ENCODE results near the gene RNF26.

Gene RNF26

DNA sequence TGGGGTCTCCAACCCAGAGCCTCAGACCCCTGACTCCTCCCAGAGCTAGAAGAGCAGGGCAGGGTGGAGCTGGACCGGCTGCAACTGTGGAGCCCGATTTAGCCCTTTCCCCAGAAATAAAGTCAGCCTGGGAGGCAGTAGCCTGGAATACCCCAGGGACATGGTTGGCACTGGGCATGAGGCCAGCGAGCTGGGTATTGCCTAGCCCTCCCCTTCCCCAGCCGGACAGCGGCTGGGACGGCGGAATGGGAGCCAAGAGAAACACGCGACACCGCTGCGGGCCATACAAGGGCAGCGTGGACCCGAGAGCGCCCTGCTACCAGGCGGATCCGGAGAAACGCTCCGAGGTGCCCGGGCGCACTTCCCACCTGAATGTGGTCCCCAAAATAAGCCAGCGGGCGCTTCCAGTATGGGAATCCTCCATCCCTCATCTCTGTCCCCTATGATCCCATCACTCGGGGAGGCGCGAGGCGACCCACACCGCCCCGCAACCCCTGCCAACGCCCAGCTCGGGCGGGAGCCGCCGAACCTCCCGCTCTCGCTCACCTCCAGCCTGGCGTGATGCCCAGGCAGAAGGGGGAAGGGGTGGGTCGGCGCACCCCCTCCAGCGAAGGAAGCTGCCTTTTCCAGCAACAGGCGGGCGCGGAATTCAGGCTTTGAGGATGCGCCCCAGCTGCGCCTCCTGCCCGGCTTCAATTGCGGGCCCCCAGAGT is 18.2 kb upstream of the RNF26 start:
- peak; percentile 87 for DNase-seq

- DNase-seq, result peak; percentile 76
Measured at GRCh38 chr11:119316729-119317591, 17.4 kb upstream of the RNF26 start, which contains the start of gene MCAM. Gene MCAM (minus strand): TSS chr11:119317130. CDS start chr11:119317101, 29 bp downstream.

- DNase-seq, result no peak
Measured at GRCh38 chr11:119317592-119318239, 16.6 kb upstream of the RNF26 start.

- no peak for DNase-seq
Measured at GRCh38 chr11:119318240-119319135, 15.8 kb upstream of the RNF26 start.

DNA sequence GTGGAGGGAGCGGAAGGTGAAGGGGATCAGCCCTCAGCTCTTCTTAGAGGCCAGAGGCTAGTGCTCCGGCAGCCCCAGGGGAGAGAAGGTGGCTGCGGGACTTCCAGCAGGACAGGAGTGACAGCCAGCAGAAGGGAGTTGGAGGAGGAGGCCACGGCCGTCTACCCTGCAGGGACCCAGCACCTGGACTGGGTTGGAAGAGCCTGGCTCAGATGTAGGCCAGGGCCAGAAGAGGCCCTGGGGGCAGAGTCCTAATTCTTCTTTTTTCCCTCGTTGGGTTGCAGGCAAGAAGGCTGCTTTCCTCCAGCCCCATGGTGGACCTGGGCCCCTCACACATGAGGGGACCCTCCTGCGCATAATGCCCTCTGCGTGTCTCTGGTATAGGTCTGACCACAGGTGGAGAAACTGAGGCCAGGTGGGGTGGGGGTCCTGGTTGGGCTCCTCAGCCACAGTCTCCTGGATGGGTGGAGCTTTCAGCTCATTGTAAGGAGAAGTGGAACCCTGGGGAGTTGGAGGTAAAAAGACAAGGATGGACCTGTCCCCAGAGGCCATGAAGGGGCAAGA is 15.1 kb upstream of the RNF26 start:
- no peak for DNase-seq

GRCh38 chr11:119319700-119320239 is 14.6 kb upstream of the RNF26 start:
- no peak for DNase-seq

DNA sequence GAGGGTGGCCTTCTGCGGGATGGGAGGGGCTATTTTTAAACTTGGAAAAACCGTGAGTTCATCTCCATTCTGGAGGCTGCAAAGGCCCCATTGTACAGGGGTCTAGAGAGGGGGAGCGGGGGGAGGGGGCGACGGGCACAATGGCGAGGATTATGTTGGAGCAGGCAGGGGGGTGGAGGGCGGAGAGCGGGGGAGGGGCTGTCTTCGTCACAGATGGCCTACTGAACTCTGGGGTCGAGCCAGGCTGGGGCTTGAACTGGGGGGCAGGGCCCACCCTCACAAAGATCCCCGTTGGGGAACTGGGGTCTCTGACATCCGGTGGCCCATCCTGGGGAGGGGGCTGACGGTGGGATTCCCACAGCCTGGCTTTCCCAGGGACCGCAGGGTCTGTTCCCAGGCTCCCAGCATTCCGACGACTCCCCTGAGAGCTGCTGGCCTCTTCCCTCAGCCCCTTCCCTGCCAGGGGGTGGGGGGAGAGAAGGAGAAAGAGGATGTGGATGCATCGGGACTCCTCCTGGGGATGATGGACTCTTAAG is 14.0 kb upstream of the RNF26 start:
- DNase-seq, result no peak

DNA sequence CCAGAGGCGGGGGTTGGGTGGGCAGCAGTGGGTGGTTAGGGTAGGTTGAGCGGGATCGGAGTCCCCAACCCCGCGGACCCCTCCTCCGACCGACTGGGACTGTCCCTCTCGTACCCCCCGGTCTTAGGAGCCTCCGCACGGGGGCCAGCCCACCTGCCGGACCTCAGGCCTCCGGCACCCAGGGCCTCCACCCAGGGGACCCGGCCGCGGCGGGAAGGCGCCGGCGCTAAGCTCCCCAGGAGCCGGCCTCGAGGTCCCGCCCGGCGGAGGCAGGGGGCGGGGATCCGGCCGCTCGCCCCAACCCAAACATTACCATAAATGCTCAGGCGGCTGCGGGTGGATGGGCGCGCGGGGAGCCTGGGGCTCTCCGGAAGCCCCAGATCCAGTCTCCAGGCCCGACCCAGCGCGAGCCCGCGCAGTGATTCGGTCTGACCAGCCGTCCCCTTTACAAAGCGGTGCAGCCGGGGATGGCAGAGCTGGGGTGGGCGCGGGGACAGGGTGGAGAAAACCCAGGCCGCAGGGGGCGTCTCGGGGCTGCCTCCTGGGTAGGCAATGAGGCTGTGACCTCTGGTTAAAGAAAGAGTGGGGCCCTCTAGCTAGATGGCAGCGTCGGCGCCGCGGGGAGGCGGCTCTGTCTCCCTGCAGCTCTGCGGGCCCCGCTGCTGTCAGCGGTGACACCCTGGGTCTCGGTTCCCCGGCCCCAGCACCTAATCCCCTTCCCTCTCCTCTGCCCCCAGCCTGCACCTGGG is 13.4 kb upstream of the RNF26 start:
- no peak for DNase-seq

DNA sequence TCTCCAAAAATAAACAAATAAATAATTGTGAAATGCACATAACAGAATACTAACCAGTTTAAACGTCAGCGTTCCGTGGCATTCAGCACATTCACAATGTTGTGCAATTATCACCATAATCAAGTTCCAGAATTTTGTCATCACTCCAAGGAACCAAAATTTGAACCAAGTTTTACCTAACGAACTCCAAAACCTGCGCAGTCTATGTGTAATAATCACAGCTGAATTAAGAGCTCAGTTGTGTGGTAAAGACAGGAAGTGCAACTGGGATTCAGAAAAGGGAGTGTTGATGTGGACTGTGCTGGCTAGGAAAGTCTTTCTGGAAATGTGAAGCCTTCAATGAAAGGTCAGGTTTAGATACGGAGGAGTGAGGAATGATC is 12.0 kb upstream of the RNF26 start:
- DNase-seq, result no peak

- no peak for DNase-seq
Measured at GRCh38 chr11:119322921-119323531, 11.3 kb upstream of the RNF26 start.

DNA sequence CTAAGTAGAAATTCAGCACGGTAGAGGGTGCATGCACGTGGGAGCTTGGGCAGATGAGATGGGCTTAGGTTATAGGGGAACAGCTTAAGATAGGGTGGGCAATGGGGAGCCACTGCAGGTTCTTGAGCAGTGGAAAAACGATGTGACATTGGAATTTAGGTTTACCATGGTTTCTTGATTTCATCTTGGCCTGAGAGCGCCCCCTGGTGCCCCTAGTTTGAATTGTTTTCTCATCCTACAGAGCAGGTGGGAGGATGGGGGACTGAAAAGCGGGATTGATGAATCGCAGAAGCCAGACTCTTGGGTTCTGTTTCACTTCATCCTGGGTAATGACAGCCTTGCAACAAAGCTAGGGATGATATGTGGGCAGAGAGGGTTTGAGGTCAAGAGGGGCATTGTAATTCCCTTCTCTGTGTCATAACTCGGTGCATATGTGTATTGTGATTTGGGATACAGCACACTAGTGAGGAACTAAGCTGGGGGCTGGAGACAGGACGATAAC is 10.7 kb upstream of the RNF26 start:
- DNase-seq, result peak; percentile 59

- DNase-seq, result no peak
Measured at GRCh38 chr11:119324189-119324588, 10.1 kb upstream of the RNF26 start.

DNA sequence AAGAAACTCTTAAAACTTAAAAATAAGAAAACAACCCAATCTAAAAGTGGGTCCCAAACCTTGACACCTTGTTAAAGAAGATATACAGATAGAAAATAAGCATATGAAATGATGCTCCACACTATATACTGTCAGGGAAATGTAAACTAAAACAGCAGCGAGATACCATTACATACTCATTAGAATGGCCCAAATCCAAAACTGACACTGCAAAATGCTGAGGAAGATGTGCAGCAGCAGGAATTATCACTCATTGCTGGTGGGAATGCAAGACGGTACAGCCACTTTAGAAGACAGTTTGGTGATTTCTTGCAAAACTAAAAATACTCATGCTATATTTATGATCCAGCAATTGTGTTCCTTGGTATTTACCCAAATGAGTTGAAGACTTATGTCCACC is 5.0 kb upstream of the RNF26 start:
- DNase-seq, result no peak

DNA sequence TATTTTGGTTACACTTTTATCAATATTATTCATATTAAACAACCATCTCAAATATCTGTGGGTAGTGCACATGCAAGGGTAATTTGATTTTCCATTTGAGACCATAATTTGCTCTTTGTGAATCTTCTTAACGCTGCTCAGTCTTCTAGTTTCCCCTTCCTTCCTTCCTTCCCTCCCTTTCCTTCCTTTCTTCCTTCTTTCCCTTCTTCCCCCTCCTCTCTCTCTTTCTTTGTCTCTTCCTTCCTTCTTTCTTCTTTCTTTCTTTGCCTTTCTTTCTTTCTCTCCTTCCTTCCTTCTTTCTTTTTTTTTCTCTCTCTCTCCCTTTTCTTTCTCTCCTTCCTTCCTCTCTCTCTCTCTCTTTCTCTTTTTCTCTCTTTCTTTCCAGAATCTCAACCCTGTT is 4.1 kb upstream of the RNF26 start:
- no peak for DNase-seq

DNA sequence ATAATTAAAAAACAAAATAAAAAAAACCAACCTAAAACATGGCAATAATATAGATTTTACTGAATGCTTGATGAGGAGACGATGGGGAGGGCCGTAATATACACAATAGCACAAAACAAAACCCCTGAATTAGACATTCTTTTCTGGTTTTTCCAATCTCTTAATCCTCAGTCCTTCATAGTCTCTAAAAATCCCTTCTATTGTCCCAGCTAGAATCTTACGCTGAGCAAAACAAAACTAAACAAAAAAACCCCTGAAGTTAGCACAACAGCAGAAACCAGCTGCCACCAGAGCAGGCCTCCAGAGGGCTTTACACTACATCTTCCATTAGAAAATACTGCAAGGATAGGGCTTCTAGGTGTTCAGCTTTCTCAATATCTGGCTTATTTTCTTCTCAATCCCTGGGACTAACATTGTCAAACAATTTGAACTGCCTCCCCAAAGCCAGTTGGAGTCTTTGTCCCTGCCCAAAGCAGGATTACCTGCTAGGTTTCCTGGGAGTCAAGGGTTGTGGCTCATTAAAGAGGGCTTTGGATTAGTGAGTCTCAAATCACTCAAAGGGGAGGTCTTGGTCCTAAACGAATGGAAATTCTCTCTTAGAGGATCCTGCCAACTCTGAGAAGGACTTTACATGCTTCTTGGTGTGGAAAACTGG is 2.1 kb upstream of the RNF26 start:
- DNase-seq, result no peak

DNA sequence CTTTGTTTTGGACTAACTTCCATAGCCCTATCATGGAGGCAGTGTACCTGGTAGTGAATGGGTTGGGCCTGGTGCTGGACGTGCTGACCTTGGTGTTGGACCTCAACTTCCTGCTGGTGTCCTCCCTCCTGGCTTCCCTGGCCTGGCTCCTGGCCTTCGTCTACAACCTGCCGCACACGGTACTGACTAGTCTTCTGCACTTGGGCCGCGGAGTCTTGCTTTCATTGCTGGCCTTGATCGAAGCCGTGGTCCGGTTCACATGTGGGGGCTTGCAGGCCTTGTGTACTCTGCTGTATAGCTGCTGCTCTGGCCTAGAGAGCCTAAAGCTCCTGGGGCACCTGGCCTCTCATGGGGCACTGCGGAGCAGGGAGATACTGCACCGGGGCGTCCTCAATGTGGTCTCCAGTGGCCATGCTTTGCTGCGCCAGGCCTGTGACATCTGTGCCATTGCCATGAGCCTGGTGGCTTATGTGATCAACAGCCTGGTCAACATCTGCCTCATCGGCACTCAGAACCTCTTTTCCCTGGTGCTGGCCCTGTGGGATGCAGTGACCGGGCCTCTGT is 846 bp downstream of the RNF26 start:
- DNase-seq, result no peak

DNA sequence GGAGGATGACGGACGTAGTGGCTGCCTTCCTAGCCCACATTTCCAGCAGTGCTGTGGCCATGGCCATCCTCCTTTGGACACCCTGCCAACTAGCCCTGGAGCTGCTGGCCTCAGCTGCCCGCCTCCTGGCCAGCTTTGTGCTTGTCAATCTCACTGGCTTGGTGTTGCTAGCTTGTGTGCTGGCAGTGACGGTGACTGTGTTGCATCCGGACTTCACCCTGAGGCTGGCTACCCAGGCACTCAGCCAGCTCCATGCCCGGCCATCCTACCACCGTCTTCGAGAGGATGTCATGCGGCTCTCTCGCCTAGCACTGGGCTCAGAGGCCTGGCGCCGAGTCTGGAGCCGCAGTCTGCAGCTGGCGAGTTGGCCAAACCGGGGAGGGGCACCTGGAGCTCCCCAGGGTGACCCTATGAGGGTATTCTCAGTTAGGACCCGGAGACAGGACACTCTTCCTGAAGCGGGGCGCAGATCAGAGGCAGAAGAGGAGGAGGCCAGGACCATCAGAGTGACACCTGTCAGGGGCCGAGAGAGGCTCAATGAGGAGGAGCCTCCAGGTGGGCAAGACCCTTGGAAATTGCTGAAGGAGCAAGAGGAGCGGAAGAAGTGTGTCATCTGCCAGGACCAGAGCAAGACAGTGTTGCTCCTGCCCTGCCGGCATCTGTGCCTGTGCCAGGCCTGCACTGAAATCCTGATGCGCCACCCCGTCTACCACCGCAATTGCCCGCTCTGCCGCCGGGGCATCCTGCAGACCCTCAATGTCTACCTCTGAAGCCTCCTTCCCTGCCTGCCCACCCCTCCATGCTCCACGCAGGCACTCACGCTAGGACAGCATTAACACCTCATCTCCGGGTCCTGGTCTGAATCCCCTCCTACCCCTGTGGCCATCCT is 1.6 kb downstream of the RNF26 start:
- DNase-seq, result no peak

DNA sequence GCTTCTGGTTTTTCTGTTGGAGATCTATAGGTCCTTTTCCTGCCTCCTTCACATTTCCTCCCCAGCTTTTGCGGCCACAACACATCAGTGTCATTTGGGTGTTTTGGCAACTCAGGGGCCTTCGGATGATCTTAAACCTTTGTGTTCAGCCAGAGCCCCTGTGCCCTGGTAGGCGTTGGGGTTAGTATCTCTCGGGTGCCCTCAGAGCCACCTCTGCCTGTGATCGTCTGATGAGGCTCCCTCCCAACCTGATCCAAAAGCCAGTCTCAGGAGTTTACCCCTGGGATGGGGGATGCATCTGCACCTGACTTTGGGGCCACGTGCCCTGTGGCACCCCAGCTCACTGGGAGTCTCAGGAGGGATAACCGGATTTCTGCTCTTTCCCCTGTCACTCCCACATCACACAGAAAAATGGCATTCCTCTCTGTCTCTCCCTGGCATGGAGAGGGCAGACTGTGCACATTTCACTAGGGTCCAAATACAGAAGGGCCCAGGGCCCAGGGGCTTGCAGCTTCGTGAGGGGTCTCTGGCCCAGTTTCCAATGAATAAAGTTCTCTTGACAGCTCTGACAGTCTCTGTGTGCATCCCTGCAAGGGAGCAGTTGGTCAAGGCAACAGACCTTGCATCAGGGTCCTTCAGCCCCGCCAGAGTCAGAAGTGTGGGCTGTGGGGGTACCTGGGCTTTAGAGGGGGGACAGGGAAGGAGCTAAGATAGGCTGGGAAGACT is 2.6 kb downstream of the RNF26 start:
- DNase-seq, result no peak
